B cell (primary cell): ENCODE results near the gene TMUB2. TPM values are rescaled to one million over a fixed set of nuclear protein-coding genes. Genes with fewer than 3 reads are reported as not detected.

ENCODE experiments used
- ATAC-seq: fragments of 200-7000 bp; cut with Tn5 transposase; one replicate; pipeline ENCODE4 v1.10.0; 2021; ENCODE audit warnings: low read depth, mild to moderate bottlenecking, moderate number of reproducible peaks, moderate library complexity
- CTCF ChIA-PET: fragments of 350-600 bp; sonication (Branson Sonifier 250); formaldehyde crosslinking; loops from one replicate; lab custom pipeline; 2021; ENCODE audit warnings: antibody characterized with exemption, inconsistent platforms; lab: Charles Lee
- POLR2A ChIA-PET: fragments of 350-600 bp; sonication (Branson Sonifier 250); formaldehyde crosslinking; loops from one replicate; lab custom pipeline; 2021; ENCODE audit warnings: antibody characterized with exemption; lab: Charles Lee
- DNase-seq: peaks from one replicate; pipeline ENCODE4 v3.0.0; 2013
- H2AFZ ChIP-seq: 2 replicates; pipeline ENCODE4 v1.6.1; 2012; ENCODE audit warnings: mild to moderate bottlenecking, low read depth, low read length; ENCODE audit not compliant: insufficient read depth, poor library complexity, severe bottlenecking
- H3K27ac ChIP-seq, 2 donors: 1 replicate in 1 of 2; 2 replicates in 1 of 2; pipeline ENCODE4 v1.5.1; 2012 to 2013; ENCODE audit warnings: low read length in 2 of 2, mild to moderate bottlenecking in 2 of 2, moderate library complexity in 1 of 2
- H3K27me3 ChIP-seq, 4 experiments: fragments of 200-600 bp in 1 of 4; sonication (generic) in 1 of 4; replicated peaks in 1 of 4; 1 replicate in 2 of 4; 2 replicates in 2 of 4; pipeline versions ENCODE4 v1.6.1 to v1.7.0; 2013 to 2016; ENCODE audit warnings: low read length in 3 of 4, mild to moderate bottlenecking in 2 of 4, mixed read lengths in 1 of 4, moderate library complexity in 1 of 4; ENCODE audit not compliant: insufficient read depth in 4 of 4, control insufficient read depth in 3 of 4; ENCODE audit errors: control extremely low read depth in 1 of 4
- H3K36me3 ChIP-seq, 2 experiments: replicated peaks in 1 of 2; 1 replicate in 1 of 2; 2 replicates in 1 of 2; pipeline versions ENCODE4 v1.6.1 to v1.7.1; 2013; ENCODE audit warnings: low read length in 1 of 2; ENCODE audit not compliant: insufficient read depth in 2 of 2, control insufficient read depth in 1 of 2; ENCODE audit errors: control extremely low read depth in 1 of 2, extremely low read depth in 1 of 2
- H3K4me1 ChIP-seq, 2 donors: fragments of 200-600 bp in 1 of 2; sonication (generic) in 1 of 2; 1 replicate in 1 of 2; 2 replicates in 1 of 2; pipeline versions ENCODE4 v1.5.1 to v1.6.1; 2013 to 2017; ENCODE audit warnings: low read length in 2 of 2; ENCODE audit not compliant: control insufficient read depth in 2 of 2, insufficient read depth in 2 of 2
- H3K4me2 ChIP-seq: replicated peaks from 2 replicates; pipeline ENCODE3; 2012; ENCODE audit warnings: mild to moderate bottlenecking, low read depth, low read length; ENCODE audit not compliant: poor library complexity, severe bottlenecking
- H3K4me3 ChIP-seq, 5 experiments: fragments of 200-600 bp in 1 of 5; sonication (generic) in 1 of 5; 1 replicate in 3 of 5; 2 replicates in 2 of 5; pipeline versions ENCODE4 v1.5.1 to v1.7.0; 2011 to 2016; ENCODE audit warnings: low read length in 4 of 5, mild to moderate bottlenecking in 4 of 5, low read depth in 2 of 5, control low read depth in 1 of 5, moderate library complexity in 1 of 5; ENCODE audit not compliant: insufficient read depth in 1 of 5; ENCODE audit errors: control extremely low read depth in 1 of 5, extremely low read depth in 1 of 5
- H3K79me2 ChIP-seq: fragments of 200-600 bp; sonication (generic); one replicate; pipeline ENCODE4 v1.6.0; 2016; ENCODE audit warnings: low read length; ENCODE audit not compliant: control insufficient read depth, insufficient read depth
- H3K9ac ChIP-seq: fragments of 200-600 bp; sonication (generic); 2 replicates; pipeline ENCODE4 v1.6.1; 2017; ENCODE audit warnings: mild to moderate bottlenecking, low read length, moderate library complexity
- H3K9me3 ChIP-seq, 3 donors: one replicate each; pipeline versions ENCODE4 v1.6.1 to v1.7.1; 2013; ENCODE audit warnings: low read length in 2 of 3; ENCODE audit not compliant: control insufficient read depth in 2 of 3, insufficient read depth in 1 of 3; ENCODE audit errors: control extremely low read depth in 1 of 3
- H4K20me1 ChIP-seq: 2 replicates; pipeline ENCODE4 v1.6.0; 2012; ENCODE audit warnings: mild to moderate bottlenecking, low read length; ENCODE audit not compliant: insufficient read depth, control insufficient read depth, poor library complexity, severe bottlenecking
- H3K27ac Mint-ChIP-seq: one replicate; pipeline ENCODE4 v1.8.0; 2021; ENCODE audit warnings: mixed read lengths
- H3K27me3 Mint-ChIP-seq: one replicate; pipeline ENCODE4 v1.8.0; 2021; ENCODE audit warnings: mixed read lengths
- H3K4me1 Mint-ChIP-seq: one replicate; pipeline ENCODE4 v1.8.0; 2021; ENCODE audit warnings: mixed read lengths
- H3K4me3 Mint-ChIP-seq: one replicate; pipeline ENCODE4 v1.8.0; 2021; ENCODE audit warnings: mixed read lengths
- H3K9me3 Mint-ChIP-seq: one replicate; pipeline ENCODE4 v1.8.0; 2022; ENCODE audit warnings: mixed read lengths; ENCODE audit not compliant: insufficient read depth
- CTCF ChIP-seq: fragments of 200-600 bp; IDR thresholded peaks from one replicate; pipeline ENCODE4 v1.8.0; 2022; ENCODE audit warnings: antibody characterized with exemption, mild to moderate bottlenecking
- EZH2 ChIP-seq: IDR thresholded peaks from 2 replicates; pipeline ENCODE4 v1.6.1; 2012; ENCODE audit warnings: borderline replicate concordance, low read depth, mild to moderate bottlenecking, moderate library complexity, low read length; ENCODE audit not compliant: insufficient read depth, poor library complexity, severe bottlenecking
- WGBS: methylation state at CpG from one replicate; pipeline ENCODE4 v1.1.5; 2013; ENCODE audit warnings: missing lambda C conversion rate; ENCODE audit not compliant: insufficient coverage; 5-methylcytosine and 5-hydroxymethylcytosine counted together
- intact Hi-C: fragments of 100-400 bp; cut with micrococcal nuclease; formaldehyde crosslinking; loops from one replicate; pipeline ENCODE4 v1.10.0; 2022
- polyA minus RNA-seq: library from RNA; depleted of rRNA, polyadenylated mRNA; stranded (reverse); fragments of >200 nt; gene quantifications from 2 replicates; pipeline ENCODE4 v1.2.3, GENCODE V29; 2012
- polyA plus RNA-seq: library from polyadenylated mRNA; depleted of rRNA; stranded (reverse); fragments of >200 nt; gene quantifications from 2 replicates; pipeline ENCODE4 v1.2.3, GENCODE V29; 2012
- total RNA-seq, 2 donors: library from RNA; stranded (reverse); fragments of 120-200 nt in 1 of 2; gene quantifications; 1 replicate in 1 of 2; 2 replicates in 1 of 2; pipeline versions ENCODE4 v1.2.3 to v1.2.4, GENCODE V29; 2013 to 2022

Gene TMUB2
- total RNA-seq: 50.9 and 52.3 TPM in 2 replicates
- total RNA-seq (2013): 44.9 TPM
- 95.0 and 114 TPM in 2 replicates for polyA plus RNA-seq
- 53.2 and 66.6 TPM in 2 replicates for polyA minus RNA-seq

- H3K4me2 ChIP-seq: peak within 1 kb of the TSS; percentile 88
- ChIA-PET CTCF (interaction anchor here (0.6 to 3.8 kb wide), 13 partner anchors 10 to 177 kb away, joined by 3 to 26 read pairs (median 5); partner anchors contain the start of genes FAM171A2, GRN and HDAC5), POLR2A (interaction anchor here (0.5 to 1.9 kb wide), 16 partner anchors 12 to 1608 kb away, joined by 3 to 25 read pairs (median 4); partner anchors contain the start of genes ATXN7L3, GPATCH8, HDAC5 and SLC25A39)
- peak within 1 kb of the TSS; percentile 100 for H3K27ac Mint-ChIP-seq
- peak within 1 kb of the TSS; percentile 63 to 99 (median 90) for H3K4me3 ChIP-seq
- H3K4me1 ChIP-seq: peaks cover 22 to 26% of the 10 kb centered on the region in 2 donors
- no peak for TF ChIP-seq CTCF
- no peak for TF ChIP-seq EZH2
- H3K27ac ChIP-seq: peak within 1 kb of the TSS; percentile 93 to 97
- peak within 1 kb of the TSS; percentile 97 for H2AFZ ChIP-seq
- peaks cover 2 to 31% of the 10 kb centered on the region in 2 experiments for H3K36me3 ChIP-seq
- H3K79me2 ChIP-seq: peaks cover 65% of the 10 kb centered on the region
- H3K4me3 Mint-ChIP-seq: peak within 1 kb of the TSS; percentile 98
- intact Hi-C loops: loop anchor here (1.0 kb wide), 8 partner anchors 14 to 180 kb away; partner anchors contain the start of genes G6PC3, HDAC5, HROB and LSM12
- no peaks in the 10 kb centered on the region for H3K9me3 ChIP-seq
- WGBS: under 1% methylated on average over 50 of the region's 50 CpGs
- no peaks in the 10 kb centered on the region for H3K9me3 Mint-ChIP-seq
- peak within 1 kb of the TSS; percentile 92 for H3K9ac ChIP-seq
- H3K27me3 Mint-ChIP-seq: no peaks in the 10 kb centered on the region
- peaks cover 34% of the 10 kb centered on the region for H4K20me1 ChIP-seq
- no peaks in the 10 kb centered on the region for H3K27me3 ChIP-seq
- H3K4me1 Mint-ChIP-seq: peaks cover 40% of the 10 kb centered on the region
- DNase-seq: peak; percentile 100
- ATAC-seq: peak; percentile 97
Measured at GRCh38 chr17:44186307-44187130, at the start of gene TMUB2. Gene TMUB2, plus strand, starts transcription at chr17:44186972. Its CDS starts 737 bp downstream, at chr17:44187709.
